Body of pancreas (tissue), 4 donors: ENCODE measurements around the gene ENO2.
"Not testable (repeated sequence)": the region's sequence is repeated elsewhere in the genome, so short reads cannot be mapped to it uniquely, and the experiment has no call there.

Experiments used
- POLR2A ChIP-seq, 3 donors: fragments of 450-650 bp; IDR thresholded peaks; one replicate each; pipeline ENCODE4 v1.6.1; 2016; ENCODE audit warnings: antibody characterized with exemption in 3 of 3, mild to moderate bottlenecking in 2 of 3
- TF ChIP-seq, protein P1 (sequence below), 7 experiments: fragments of 450-650 bp in 4 of 7; fragments of 200-600 bp in 3 of 7; sonication (generic) in 3 of 7; IDR thresholded peaks; one replicate each; pipeline ENCODE4 v1.5.1; 2016 to 2019; ENCODE audit warnings: antibody characterized with exemption in 7 of 7

GRCh38 chr12:6908141-6908540 lies 6.2 kb upstream of the ENO2 start:
- TF ChIP-seq, protein P1, sequence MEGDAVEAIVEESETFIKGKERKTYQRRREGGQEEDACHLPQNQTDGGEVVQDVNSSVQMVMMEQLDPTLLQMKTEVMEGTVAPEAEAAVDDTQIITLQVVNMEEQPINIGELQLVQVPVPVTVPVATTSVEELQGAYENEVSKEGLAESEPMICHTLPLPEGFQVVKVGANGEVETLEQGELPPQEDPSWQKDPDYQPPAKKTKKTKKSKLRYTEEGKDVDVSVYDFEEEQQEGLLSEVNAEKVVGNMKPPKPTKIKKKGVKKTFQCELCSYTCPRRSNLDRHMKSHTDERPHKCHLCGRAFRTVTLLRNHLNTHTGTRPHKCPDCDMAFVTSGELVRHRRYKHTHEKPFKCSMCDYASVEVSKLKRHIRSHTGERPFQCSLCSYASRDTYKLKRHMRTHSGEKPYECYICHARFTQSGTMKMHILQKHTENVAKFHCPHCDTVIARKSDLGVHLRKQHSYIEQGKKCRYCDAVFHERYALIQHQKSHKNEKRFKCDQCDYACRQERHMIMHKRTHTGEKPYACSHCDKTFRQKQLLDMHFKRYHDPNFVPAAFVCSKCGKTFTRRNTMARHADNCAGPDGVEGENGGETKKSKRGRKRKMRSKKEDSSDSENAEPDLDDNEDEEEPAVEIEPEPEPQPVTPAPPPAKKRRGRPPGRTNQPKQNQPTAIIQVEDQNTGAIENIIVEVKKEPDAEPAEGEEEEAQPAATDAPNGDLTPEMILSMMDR (IDR thresholded peaks at IDR 0.05) = not testable (repeated sequence)
- TF ChIP-seq POLR2A (IDR thresholded peaks at IDR 0.05) = not testable (repeated sequence)
